Esophagus squamous epithelium (tissue), 4 donors: ENCODE data around the gene OCA2.

Experiments
- POLR2A ChIP-seq, 4 donors: fragments of 450-650 bp; IDR thresholded peaks; one replicate each; pipeline ENCODE4 v1.6.1; 2017; ENCODE audit warnings: antibody characterized with exemption in 4 of 4, mild to moderate bottlenecking in 4 of 4, moderate library complexity in 3 of 4
- TF ChIP-seq, protein P1 (sequence below), 6 experiments: fragments of 450-650 bp in 4 of 6; fragments of 200-600 bp in 2 of 6; sonication (generic) in 2 of 6; IDR thresholded peaks; one replicate each; pipeline ENCODE4 v1.5.1; 2016 to 2019; ENCODE audit warnings: antibody characterized with exemption in 6 of 6, mild to moderate bottlenecking in 4 of 6, moderate library complexity in 4 of 6

DNA sequence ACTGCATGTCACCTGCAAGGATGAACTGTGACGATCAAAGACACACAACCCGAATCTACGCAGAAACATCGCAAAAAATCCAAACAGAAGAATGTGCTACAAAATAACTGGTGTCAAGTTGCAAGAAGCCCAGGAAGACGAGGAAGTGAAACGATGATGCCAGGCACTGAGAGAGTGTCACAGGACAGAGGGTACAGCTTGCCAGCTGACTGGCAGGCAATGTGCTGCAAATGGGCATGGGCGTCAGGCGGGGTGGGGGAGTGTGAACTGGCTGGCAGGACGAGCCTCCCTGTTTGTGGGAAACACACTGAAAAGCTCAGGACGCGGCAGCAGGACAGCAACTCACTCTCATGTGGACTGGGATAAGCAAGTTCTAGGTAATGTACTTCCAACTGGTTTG is 28.9 kb upstream of the OCA2 start:
- TF ChIP-seq, protein P1, sequence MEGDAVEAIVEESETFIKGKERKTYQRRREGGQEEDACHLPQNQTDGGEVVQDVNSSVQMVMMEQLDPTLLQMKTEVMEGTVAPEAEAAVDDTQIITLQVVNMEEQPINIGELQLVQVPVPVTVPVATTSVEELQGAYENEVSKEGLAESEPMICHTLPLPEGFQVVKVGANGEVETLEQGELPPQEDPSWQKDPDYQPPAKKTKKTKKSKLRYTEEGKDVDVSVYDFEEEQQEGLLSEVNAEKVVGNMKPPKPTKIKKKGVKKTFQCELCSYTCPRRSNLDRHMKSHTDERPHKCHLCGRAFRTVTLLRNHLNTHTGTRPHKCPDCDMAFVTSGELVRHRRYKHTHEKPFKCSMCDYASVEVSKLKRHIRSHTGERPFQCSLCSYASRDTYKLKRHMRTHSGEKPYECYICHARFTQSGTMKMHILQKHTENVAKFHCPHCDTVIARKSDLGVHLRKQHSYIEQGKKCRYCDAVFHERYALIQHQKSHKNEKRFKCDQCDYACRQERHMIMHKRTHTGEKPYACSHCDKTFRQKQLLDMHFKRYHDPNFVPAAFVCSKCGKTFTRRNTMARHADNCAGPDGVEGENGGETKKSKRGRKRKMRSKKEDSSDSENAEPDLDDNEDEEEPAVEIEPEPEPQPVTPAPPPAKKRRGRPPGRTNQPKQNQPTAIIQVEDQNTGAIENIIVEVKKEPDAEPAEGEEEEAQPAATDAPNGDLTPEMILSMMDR (IDR thresholded peaks at IDR 0.05), result no peak
- TF ChIP-seq POLR2A (IDR thresholded peaks at IDR 0.05), result no peak
